Stimulated activated effector memory CD8-positive, alpha-beta T cell treated with anti-CD3 and anti-CD28 coated beads, Interleukin-12 subunit alpha, Interleukin-12 subunit beta, amount 100 ng/mL, for 72 hours (primary cell): ENCODE measurements around the gene SLC38A11.

ENCODE experiments used
- ATAC-seq: fragments of 150-1000 bp; cut with Tn5 transposase; 2 replicates; pipeline ENCODE4 v1.10.0; 2021
- DNase-seq, 2 donors: peaks; one replicate each; pipeline ENCODE4 v3.0.0; 2021 to 2022; ENCODE audit warnings: low spot score in 2 of 2
- H3K27ac Mint-ChIP-seq: one replicate; pipeline ENCODE4 v1.8.0; 2022; ENCODE audit warnings: mild to moderate bottlenecking, mixed read lengths
- H3K36me3 Mint-ChIP-seq: one replicate; pipeline ENCODE4 v1.8.0; 2022; ENCODE audit warnings: mild to moderate bottlenecking, mixed read lengths
- H3K4me1 Mint-ChIP-seq: one replicate; pipeline ENCODE4 v1.8.0; 2022; ENCODE audit warnings: mixed read lengths
- H3K4me3 Mint-ChIP-seq: one replicate; pipeline ENCODE4 v1.8.0; 2022; ENCODE audit warnings: mild to moderate bottlenecking, mixed read lengths
- H3K9me3 Mint-ChIP-seq: one replicate; pipeline ENCODE4 v1.8.0; 2022; ENCODE audit warnings: mixed read lengths

SLC38A11 gene

DNA sequence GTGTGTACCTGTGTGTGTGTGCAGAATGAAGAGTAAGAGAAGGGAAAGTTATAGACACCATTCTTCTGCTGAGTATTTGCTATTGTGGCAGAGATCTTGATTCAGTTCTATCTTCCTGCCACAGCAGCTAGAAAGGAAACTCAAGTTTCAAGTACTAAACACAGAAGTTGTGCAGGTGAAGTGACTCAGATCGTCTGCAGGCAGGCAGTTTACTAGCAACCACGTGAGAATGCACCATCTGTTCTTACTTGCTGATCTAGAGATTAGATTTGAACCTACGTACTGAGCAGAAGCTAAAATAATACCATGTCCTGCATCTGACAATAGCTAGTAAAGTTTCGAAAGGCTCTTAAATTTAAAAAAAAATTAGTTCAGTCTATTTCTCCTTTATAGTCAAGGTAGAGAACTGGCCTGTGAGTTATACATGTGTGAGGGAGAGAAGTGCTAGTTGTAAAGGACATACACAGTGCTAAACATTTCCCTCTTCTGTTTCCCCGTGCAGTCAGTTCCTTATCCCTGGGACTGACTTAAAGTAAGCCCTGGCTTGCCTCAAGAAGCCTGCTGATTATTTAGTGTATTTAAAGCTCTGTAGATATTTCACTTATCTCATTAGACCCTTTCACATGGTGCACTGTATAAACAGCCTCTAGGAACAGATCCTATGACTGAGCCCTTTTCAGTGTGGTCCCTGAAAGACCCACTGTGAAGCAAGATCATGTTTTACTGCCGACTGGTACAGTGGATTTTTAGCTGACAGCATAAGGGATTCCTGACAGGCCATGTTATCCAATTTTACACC lies 45.0 kb downstream of the SLC38A11 start:
- H3K4me1 Mint-ChIP-seq: no peaks in the 10 kb centered on the region
- peak; percentile 70 for ATAC-seq
- no peak overlapping the region for H3K27ac Mint-ChIP-seq
- H3K4me3 Mint-ChIP-seq: no peak overlapping the region
- DNase-seq: no peak
- H3K9me3 Mint-ChIP-seq: peaks cover 3% of the 10 kb centered on the region
- no peaks in the 10 kb centered on the region for H3K36me3 Mint-ChIP-seq

DNA sequence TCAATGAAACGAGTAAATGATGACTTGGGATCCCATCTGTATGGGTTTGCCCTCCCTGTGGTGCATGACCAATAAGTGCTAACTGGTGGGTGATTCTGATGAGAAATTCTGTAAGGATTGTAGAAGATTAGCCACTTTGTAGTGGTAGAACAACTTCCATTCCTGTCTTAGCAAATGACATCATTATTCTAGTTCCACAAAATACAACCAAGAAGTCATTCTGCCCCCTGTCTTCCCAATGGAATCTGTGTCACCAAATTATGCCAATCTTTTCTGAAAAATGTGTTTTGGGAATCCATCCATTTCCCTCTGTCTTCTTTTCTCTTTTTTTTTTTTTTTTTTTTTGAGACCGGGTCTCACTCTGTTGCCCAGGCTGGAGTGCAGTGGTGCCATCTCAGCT lies 48.4 kb downstream of the SLC38A11 start:
- no peak for DNase-seq
- H3K27ac Mint-ChIP-seq: no peak overlapping the region
- no peak overlapping the region for H3K4me3 Mint-ChIP-seq

DNA sequence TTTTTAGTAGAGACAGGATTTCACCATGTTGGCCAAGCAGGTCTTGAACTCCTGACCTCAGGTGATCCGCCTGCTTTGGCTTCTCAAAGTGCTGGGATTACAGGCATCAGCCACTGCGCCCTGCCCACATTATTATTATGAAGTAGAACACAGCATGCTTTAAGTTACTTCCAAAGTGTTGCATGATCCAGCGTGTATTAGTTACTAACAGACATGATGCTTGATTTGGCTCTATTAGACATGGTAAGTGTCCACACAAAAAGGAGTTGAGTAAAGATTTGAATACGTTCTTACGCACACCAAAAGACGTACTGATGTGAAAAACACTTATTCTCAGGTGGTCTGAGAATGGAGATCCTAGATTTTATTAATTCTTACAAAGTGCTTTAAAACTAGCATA lies 50.0 kb downstream of the SLC38A11 start:
- H3K27ac Mint-ChIP-seq: no peak overlapping the region
- no peaks in the 10 kb centered on the region for H3K36me3 Mint-ChIP-seq
- DNase-seq: no peak
- no peak for ATAC-seq
- H3K9me3 Mint-ChIP-seq: no peaks in the 10 kb centered on the region
- H3K4me1 Mint-ChIP-seq: no peaks in the 10 kb centered on the region
- H3K4me3 Mint-ChIP-seq: no peak overlapping the region

More for the DNA sequence above, 48.4 kb downstream of the SLC38A11 start:
- ATAC-seq: no peak
- H3K9me3 Mint-ChIP-seq: no peaks in the 10 kb centered on the region
- no peaks in the 10 kb centered on the region for H3K4me1 Mint-ChIP-seq
- no peaks in the 10 kb centered on the region for H3K36me3 Mint-ChIP-seq

DNA sequence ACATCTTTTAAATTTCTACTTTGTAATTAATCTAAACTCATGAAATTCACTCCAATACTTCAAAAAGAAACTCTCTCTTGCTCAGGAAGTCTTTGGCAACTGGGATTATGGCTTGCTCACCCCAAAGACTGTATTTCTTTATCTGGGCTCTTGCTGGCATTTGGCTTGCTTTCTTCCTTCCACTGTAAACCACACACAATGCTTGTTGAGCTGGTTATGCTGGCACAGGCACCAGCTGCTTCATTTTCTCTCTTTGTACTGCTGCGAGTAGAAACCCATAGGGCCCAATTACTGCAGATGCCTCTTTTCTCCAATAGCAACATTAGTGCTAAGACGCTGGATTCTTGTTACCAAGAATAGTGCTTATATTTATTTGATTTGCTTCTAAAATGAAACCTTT lies 51.4 kb downstream of the SLC38A11 start:
- ATAC-seq (no peak), DNase-seq (no peak)
- no peaks in the 10 kb centered on the region for H3K4me1 Mint-ChIP-seq
- no peak overlapping the region for H3K4me3 Mint-ChIP-seq
- no peak overlapping the region for H3K27ac Mint-ChIP-seq
- no peaks in the 10 kb centered on the region for H3K36me3 Mint-ChIP-seq
- H3K9me3 Mint-ChIP-seq: peaks cover 3% of the 10 kb centered on the region

DNA sequence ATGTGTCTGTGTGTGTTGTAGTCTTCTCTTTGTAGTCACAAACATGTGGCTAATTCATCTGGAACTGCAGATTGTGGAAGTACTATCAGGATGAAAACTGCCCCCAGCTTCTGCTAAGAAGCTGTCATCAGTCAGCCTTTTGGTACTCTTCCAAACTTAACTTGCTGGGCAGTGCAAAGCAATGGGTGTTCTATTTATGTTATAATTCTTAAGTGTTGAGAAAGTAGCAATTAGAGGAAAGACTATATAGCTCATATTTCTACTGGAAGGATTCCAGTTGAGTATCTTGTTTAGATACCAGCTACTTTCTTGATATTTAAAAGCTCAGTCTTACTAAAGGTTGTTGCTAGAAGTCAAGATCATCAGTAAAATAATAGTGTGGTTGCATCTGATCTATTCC lies 52.1 kb downstream of the SLC38A11 start:
- DNase-seq: no peak
- H3K27ac Mint-ChIP-seq: no peak overlapping the region
- peaks cover 3% of the 10 kb centered on the region for H3K9me3 Mint-ChIP-seq
- no peaks in the 10 kb centered on the region for H3K4me1 Mint-ChIP-seq
- ATAC-seq: no peak
- H3K36me3 Mint-ChIP-seq: no peaks in the 10 kb centered on the region
- no peak overlapping the region for H3K4me3 Mint-ChIP-seq

DNA sequence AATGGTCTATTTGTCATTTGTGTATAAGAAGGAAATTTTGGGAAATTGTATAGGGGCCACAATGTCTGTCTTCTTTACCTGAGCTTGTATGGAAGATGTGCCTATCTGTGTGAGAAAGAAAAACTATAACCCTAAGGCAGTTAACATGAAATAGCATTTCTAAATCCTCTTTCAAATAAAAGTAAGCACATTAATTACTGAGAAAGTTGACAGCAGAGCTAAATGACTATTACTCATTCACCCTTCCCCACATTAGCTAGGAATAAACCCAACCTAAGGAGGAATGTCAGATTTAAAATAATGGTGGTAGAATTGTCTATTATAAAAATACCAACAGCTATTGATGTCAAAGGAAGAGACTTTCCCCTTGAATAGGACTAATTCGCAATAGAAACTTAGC lies 56.2 kb downstream of the SLC38A11 start:
- Mint-ChIP-seq H3K4me3 (no peak overlapping the region), H3K9me3 (peaks cover 7% of the 10 kb centered on the region), H3K4me1 (no peaks in the 10 kb centered on the region), H3K36me3 (no peaks in the 10 kb centered on the region), H3K27ac (no peak overlapping the region)
- no peak for ATAC-seq
- DNase-seq: no peak

DNA sequence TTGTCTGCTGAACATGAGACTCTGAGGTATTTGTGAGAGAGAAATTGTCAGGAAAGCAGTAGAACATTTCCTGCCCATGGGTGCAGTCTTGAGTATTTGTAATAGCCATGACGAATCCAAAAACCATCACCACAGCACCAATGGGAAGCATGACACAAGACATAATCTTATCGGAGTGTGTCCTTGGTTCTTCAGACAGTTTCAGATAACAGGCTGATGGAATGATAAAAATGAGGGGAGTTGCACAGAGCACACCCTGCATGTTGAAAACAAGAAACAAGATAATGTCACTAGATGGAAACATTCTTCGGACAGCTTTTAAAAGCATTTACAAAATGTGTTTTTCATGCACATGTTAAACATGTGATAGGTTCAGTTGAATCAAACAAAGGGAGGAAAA lies 56.9 kb downstream of the SLC38A11 start:
- Mint-ChIP-seq H3K4me3 (no peak overlapping the region), H3K9me3 (peaks cover 7% of the 10 kb centered on the region), H3K36me3 (no peaks in the 10 kb centered on the region), H3K27ac (no peak overlapping the region), H3K4me1 (no peaks in the 10 kb centered on the region)
- DNase-seq (no peak), ATAC-seq (no peak)

DNA sequence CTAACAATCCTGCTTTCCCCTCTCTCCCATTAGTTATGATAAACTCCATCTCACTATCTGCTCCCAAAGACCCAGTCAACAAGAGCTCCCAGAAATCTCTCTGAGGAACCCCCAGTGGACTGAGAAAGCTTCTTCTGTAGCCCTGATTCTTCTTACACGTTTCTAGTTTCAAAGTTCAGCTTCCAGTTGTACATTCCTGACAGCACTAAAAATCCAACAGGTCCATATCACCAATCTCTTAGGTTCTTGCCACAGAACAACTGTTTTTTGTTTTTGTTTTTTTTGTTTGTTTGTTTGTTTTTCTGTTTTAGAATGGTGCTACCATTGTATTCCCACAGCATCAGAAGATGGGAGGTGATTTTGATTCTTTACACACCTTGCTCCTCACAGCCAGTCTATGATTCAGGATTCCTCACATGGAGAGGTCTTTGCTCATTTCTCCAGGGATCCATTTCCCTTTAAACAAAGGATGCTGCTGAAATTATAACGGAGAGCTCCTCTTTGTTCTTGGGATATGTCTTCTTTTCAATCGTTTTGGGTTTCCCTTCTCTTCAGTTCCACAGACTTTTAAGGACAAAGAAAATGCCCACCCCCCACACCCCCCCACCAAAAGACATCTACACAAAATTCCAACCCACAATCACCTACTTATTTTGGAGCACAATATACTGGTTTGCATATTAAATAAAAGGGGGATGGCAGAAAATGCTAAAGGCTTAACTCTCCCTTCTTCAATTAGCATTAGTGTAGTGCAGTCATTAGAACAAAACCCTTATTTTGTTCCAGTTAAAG lies 57.7 kb downstream of the SLC38A11 start:
- no peak overlapping the region for H3K4me3 Mint-ChIP-seq
- H3K27ac Mint-ChIP-seq: no peak overlapping the region
- no peak for ATAC-seq
- peaks cover 7% of the 10 kb centered on the region for H3K9me3 Mint-ChIP-seq
- DNase-seq: no peak
- no peaks in the 10 kb centered on the region for H3K4me1 Mint-ChIP-seq
- H3K36me3 Mint-ChIP-seq: no peaks in the 10 kb centered on the region

DNA sequence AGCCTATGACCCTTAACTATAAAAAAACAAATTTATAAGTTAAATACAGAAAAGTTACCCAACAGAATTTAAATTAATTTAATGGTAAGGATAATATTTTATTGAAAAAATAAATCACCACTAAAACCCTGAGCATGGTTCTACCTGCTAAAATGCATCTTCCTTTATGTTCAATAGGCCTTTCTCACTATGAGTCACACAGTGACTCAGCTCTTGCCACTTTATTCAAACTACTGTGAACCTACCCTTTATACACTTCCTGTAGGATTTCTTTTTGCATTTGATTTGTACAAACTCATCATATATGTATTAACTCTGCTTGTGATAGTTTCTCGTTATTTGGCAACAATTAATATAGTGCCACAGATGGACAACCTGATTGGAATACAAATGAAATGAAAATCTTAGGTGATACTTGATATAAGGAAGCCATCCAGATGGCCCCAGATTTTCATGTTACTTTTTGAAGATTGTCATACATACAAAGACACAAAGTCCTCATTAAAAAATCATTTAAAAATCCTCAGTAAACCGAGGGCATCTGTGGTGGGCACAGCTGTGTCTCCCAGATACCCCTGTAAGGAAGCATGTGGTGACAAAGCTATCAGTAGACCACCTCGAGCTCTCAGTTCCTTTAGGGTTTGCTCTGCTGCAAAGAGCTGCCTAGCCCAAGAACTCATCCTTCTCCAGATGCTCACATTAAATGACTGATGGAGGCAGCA lies 58.5 kb downstream of the SLC38A11 start:
- peak; percentile 82 for ATAC-seq
- peaks cover 7% of the 10 kb centered on the region for H3K9me3 Mint-ChIP-seq
- no peak for DNase-seq
- H3K4me1 Mint-ChIP-seq: no peaks in the 10 kb centered on the region
- H3K36me3 Mint-ChIP-seq: no peaks in the 10 kb centered on the region
- H3K4me3 Mint-ChIP-seq: no peak overlapping the region
- H3K27ac Mint-ChIP-seq: no peak overlapping the region

DNA sequence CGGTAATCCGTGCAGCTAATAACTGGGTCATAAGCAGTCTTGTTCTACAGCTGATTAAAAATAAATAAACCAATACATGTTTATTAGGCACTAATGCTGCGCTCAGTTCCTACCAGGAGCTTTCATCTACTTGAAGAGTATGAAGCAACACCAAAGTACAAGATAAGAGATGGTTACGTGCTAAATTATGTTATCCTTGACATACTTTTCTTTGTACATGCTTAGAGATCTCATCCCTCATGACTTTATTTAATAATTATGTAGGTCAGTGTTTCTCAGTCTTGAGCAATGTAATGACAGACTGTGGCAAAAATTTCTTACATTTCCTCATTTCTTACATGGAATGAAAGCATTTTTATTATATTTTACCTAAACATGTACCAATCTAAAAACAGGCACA lies 59.1 kb downstream of the SLC38A11 start:
- DNase-seq (no peak), ATAC-seq (no peak)
- H3K4me1 Mint-ChIP-seq: no peaks in the 10 kb centered on the region
- peaks cover 7% of the 10 kb centered on the region for H3K9me3 Mint-ChIP-seq
- H3K4me3 Mint-ChIP-seq: no peak overlapping the region
- H3K36me3 Mint-ChIP-seq: no peaks in the 10 kb centered on the region
- H3K27ac Mint-ChIP-seq: no peak overlapping the region

DNA sequence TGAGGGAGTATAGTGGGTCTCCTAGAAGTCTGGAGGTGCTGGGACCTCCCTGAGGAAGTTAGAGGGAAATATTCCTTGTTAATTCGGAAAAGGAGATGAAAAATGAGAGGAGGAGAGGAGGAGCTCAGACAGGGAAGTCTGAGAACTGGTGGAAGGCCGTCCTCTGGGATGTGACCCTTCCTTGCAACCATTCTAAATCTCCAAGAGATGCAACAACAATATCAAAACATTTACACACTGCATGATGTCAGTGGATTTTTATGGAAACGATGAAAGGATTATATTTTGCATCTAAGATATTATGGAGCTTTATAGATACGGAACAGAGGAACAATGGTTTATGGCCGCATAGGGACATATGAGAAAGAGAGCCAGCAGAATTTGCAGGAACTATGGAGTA lies 63.9 kb downstream of the SLC38A11 start:
- peaks cover 3% of the 10 kb centered on the region for H3K9me3 Mint-ChIP-seq
- no peaks in the 10 kb centered on the region for H3K36me3 Mint-ChIP-seq
- no peak overlapping the region for H3K27ac Mint-ChIP-seq
- DNase-seq: no peak
- no peaks in the 10 kb centered on the region for H3K4me1 Mint-ChIP-seq
- no peak for ATAC-seq
- H3K4me3 Mint-ChIP-seq: no peak overlapping the region

DNA sequence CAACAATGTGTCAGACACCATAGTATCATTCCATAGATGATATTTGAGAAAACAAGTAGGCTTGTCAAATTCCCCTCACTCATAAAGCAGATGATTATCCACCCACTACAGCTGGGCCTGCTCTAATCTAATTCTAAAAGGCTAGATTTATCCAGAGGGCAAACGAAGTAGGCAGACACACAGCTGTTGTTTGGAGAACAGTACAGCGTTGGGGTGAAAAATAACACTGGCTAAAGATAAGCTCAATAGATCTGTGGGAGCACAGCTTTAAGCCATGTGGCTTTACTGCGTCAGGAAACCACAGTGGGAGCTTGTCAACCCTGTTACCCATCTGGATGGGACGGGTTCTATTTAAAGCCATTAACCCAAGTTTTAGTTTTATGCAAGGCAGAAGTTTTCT lies 64.8 kb downstream of the SLC38A11 start:
- no peaks in the 10 kb centered on the region for H3K36me3 Mint-ChIP-seq

DNA sequence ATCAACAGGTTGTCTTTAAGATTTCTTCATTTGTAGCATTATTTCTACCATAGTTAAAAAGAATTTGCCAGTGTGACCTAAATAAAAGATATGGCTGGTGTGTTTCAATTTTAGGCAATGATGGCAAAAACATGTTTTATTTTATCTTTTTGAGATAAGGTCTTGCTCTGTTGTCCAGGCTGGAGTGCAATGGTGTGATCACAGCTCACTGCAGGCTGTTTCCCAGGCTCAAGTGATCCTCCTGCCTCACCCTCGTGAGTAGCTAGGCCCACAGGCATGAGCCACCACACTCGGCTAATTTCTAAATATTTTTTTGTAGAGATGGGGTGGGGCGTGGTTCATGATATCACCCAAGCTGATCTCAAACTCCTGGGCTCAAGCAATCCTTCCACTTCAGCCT lies 66.7 kb downstream of the SLC38A11 start:
- H3K36me3 Mint-ChIP-seq: no peaks in the 10 kb centered on the region
- H3K4me1 Mint-ChIP-seq: no peaks in the 10 kb centered on the region
- H3K9me3 Mint-ChIP-seq: no peaks in the 10 kb centered on the region

More for the DNA sequence above, 64.8 kb downstream of the SLC38A11 start:
- Mint-ChIP-seq H3K9me3 (peaks cover 3% of the 10 kb centered on the region), H3K4me3 (no peak overlapping the region), H3K4me1 (no peaks in the 10 kb centered on the region), H3K27ac (no peak overlapping the region)
- no peak for DNase-seq
- no peak for ATAC-seq

DNA sequence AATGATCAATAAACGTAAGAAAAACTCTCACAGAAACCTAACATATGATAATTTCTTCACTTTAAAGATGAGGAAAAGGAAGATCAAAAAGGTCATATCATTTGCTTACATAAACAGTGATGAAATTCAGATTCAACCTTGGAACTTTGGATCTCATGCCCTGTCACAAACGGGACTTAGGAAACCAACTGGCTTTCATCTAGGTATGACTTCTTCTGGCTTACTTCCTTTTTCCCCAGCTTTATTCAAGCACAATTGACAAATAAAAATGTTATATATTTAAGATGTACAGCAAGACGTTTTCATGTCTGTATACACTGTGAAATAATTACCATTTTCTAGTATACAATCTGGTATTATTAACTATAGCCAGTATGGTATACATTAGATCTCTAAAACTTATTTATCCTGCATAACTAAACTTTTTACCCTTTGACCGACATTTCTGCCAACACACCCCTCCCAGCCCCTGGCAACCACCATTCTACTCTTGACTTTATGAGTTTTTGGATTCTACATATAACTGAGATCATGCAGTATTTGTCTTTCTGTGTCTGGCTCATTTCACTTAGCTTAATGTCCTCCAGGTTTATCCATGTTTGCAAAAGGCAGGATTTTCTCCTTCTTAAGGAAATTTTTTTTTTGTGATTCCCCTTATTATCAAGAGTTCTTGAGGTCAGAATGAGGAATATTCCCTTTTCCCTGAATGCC lies 67.7 kb downstream of the SLC38A11 start:
- ATAC-seq (no peak), DNase-seq (no peak)
- Mint-ChIP-seq H3K36me3 (no peaks in the 10 kb centered on the region), H3K4me3 (no peak overlapping the region), H3K9me3 (no peaks in the 10 kb centered on the region), H3K4me1 (no peaks in the 10 kb centered on the region), H3K27ac (no peak overlapping the region)

More for the DNA sequence above, 66.7 kb downstream of the SLC38A11 start:
- no peak overlapping the region for H3K27ac Mint-ChIP-seq
- ATAC-seq: no peak
- no peak for DNase-seq
- no peak overlapping the region for H3K4me3 Mint-ChIP-seq

DNA sequence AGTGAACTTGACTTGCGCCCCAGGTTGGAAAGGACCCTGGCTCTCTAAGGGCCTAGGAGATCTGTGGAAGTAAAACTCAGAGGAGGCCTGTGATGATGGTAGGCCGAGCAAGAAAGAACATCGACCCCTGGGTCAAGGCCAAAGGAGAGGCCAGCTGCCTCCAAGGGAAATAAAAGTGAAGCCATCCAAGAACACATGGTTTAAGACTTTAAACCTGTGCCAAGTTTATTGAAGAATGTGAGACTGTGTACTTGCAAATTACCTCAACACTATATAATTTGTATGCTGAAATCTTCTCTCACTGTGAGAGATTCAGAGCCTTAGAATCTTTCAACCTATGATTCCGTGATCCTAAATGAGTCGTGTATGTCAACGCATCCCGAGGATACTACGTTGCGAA lies 73.0 kb downstream of the SLC38A11 start:
- Mint-ChIP-seq H3K36me3 (no peaks in the 10 kb centered on the region), H3K4me1 (no peaks in the 10 kb centered on the region), H3K4me3 (no peak overlapping the region), H3K27ac (no peak overlapping the region), H3K9me3 (no peaks in the 10 kb centered on the region)
- ATAC-seq (no peak), DNase-seq (no peak)
